ENCODE measurements around the gene FLAD1.

GRCh38 chr1:155000411-155000725 lies 17.2 kb downstream of the FLAD1 start:
- no peak for TF ChIP-seq CTCF (IDR thresholded peaks at IDR 0.05)
- TF ChIP-seq EP300 (IDR thresholded peaks at IDR 0.05): no peak
- TF ChIP-seq POLR2A (IDR thresholded peaks at IDR 0.05; ENCODE audit: low read depth): no peak
